Activated gamma-delta T cell (primary cell): ENCODE data around the gene FTSJ1.
"Not testable (repeated sequence)": the region's sequence is repeated elsewhere in the genome, so short reads cannot be mapped to it uniquely, and the experiment has no call there.

Source experiments
- DNase-seq: peaks from one replicate; lab custom pipeline; 2025; lab: John Stamatoyannopoulos, UW
- total RNA-seq, 2 donors: gene quantifications; one replicate each; lab custom pipeline; 2026; lab: John Stamatoyannopoulos, UW

FTSJ1 gene, protein sequence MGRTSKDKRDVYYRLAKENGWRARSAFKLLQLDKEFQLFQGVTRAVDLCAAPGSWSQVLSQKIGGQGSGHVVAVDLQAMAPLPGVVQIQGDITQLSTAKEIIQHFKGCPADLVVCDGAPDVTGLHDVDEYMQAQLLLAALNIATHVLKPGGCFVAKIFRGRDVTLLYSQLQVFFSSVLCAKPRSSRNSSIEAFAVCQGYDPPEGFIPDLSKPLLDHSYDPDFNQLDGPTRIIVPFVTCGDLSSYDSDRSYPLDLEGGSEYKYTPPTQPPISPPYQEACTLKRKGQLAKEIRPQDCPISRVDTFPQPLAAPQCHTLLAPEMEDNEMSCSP
- 60.7 to 68.4 reads per million in 2 donors for total RNA-seq

DNA sequence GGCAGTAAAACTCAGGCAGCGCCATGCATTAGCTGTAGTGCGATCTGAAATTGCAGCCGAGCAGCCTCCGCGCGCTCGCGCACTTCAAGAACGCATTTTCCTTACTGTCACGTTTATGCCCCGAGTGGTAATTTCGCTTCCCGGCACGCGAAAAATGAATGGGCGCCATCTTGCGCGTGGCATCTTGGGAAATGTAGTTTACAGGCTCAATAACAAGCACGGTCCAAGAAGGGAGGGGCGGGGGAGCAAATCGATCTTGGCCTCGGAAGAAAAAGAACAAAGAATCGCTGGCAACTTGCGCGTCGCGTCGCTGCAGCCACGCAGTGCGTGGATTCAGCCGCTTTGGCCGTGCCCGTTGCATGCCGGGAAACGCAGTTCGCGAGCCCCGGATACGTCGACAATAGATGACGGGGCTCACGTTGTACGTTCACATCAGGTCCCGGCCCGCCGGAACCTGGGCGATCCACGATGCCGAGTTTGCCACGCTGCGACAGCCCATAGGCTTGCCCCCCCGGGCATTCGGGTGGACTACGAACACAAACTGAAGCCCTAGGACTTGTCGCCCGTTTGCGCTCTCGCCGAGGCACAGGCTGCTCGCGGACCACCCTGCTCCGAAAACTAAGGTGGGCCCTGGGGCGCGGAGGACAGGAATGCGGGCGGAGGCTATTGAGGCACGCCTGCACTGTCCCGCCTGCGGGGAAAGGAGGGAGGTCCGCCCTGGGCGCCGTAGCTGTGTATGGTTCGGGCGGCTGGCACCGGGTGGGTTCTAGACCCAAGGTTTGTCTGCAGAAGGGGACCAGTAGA is at the start of gene FTSJ1:
Gene FTSJ1, plus strand, starts transcription at position 426 of the 804 bp plus-strand sequence. CDS start 1,849 bp downstream, outside the sequence.
- peak; percentile 75 for DNase-seq

DNA sequence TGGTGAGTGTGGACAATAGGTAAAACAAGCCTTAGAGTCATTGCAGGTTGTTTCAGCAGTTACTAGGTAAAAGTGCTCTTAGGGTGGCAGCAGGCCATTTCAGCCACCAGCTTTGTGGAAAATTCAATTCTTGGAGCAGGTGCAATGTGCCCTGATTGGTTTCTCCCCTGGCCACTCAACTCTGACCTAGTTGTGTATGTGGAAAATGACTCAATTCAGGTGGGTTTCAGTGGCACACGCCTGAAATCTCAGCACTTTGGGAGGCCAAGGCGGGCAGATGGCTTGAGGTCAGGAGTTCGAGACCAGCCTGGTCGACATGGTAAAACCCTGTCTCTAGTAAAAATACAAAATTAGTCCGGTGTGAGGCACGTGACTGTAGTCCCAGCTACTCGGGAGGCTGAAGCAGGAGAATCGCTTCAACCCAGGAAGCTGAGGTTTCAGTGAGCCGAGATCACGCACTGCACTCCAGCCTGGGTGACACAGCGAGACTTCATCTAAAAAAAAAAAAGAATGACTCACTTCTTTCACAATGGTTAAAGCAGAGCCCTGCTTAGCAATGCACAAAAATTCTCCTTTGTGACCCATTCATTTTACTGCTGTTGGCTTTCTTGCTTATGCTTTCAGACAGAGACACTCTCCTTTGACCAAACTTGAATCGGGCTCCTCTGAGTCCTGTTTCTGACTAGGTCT is 48.8 kb upstream of the FTSJ1 start:
- not testable (repeated sequence) for DNase-seq

DNA sequence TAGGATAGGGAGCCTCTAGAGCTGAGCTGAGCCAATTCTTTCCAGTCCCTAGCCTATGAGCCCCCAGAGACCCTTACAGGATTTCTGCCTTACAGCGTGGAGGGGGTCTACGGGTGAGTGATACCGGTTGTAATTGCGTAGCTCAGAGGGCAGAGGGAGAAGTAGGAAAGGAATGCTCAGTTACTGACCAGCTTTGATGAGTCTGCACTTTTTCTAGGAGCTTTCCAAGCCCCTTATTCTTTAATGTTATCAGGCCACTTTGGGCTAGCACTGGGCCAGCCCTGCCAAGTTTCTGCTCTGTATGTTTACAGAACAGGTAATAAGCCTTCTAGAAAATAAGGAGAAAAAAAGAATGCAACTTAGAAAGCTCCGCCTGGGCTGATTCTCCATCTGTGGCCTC is 46.4 kb upstream of the FTSJ1 start:
- not testable (repeated sequence) for DNase-seq

DNA sequence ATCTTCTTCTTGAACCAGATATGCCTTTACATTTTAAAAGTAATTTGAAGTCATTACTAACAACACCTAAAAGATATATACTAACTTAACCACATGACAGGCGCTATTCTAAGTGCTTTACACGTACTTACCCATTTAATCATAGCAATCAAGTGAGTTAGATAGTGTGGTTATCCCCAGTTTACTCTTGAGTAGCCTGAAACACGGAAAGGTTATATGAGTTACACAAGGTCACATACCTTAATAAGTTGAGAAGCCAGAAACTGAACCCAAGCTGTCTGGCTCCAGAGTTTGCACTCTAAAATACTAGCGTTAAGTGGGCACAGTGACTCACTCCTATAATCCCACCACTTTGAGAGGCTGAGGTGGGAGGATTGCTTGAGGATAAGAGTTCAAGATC is 45.8 kb upstream of the FTSJ1 start:
- not testable (repeated sequence) for DNase-seq

DNA sequence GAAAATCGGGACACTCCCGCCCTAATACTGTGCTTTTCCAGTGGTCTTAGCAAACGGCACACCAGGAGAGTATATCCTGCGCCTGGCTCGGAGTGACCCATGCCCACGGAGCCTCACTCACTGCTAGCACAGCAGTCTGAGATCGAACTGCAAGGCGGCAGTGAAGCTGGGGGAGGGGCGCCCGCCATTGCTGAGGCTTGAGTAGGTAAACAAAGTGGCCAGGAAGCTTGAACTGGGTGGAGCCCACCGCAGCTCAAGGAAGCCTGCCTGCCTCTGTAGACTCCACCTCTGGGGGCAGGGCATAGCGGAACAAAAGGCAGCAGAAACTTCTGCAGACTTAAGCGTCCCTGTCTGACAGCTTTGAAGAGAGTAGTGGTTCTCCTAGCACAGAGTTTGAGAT is 42.3 kb upstream of the FTSJ1 start:
- DNase-seq = not testable (repeated sequence)

DNA sequence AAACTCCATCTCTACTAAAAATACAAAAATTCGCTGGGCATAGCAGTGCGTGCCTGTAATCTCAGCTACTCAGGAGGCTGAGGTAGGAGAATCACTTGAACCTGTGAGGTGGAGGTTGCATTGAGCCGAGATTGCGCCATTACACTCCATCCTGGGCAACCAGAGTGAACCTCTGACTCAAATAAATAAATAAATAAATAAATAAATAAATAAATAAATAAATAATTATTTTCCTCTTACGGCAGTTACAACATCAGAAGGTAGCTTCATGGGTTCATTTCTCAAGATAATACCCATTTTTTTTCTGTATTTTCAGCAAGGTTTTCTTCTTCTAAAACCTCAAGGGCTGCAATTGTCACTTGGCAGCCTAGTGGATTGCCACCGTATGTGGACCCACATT is 28.8 kb upstream of the FTSJ1 start:
- not testable (repeated sequence) for DNase-seq

DNA sequence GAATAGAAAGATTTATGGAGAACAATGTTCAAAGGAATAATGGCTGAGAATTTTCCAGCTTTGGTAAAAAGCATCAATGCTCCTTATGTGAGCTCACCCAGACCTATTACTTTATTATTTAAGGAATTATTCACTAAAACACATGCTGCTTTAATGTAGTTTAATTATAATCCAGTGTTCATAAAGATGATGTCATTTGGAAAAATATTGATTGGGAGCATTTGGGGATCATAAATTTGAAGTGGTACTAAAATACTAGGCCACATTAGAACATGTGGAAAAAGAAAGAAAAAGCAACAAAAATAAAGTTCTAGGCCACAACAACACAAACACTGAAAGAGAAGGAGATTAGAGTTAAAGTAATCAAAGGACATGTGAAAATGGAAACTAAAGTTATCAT is 25.9 kb upstream of the FTSJ1 start:
- DNase-seq = no peak

DNA sequence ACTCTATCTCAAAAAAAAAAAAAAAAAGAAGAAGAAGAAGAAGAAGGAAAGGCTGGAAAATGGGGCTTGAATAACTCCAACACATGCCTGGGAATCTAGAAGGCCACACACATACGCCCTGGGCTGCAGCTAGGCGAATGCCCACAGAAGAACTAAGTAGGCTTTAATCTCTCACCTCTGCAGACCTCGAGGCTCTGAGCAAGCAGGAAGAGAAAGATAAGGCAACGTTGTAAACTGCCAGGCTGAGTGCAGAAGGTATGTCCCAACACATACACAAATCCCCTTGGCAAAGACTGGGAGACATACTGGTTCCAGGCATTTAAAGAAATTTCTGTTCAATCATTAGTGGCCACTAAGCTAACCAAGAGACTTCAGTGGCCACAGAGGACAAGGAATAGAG is 24.3 kb upstream of the FTSJ1 start:
- no peak for DNase-seq

DNA sequence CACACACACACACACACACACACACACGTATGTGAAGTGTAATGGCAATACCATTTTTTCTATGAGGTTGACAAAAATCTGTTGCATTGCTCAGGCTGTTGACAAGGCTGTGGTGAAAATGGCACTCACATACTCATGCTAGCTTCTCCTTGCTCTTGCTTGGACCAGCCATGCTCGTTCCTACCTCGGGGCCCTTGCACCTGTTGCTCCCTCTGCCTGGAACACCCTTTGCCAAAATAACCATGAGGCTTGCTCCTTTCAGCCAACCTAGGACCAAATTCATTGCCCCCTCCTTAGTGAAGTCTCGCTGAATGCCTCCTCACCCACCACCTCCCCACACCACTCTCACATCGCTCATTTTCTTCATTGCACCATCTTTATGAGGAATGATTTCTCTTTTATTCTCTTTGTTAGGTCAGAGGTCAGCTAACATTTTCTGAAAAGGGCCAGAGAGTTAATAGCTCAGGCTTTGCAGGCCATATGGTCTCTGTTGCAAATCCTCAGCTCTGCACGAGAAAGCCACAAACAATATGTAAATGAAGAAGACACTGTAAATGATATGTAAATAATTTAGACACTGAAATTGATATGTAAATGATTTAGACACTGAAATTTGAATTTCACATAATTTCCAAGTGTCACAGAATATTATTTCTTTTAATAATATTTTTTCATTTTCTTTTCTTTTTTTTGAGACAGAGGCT is 19.2 kb upstream of the FTSJ1 start:
- DNase-seq = no peak

DNA sequence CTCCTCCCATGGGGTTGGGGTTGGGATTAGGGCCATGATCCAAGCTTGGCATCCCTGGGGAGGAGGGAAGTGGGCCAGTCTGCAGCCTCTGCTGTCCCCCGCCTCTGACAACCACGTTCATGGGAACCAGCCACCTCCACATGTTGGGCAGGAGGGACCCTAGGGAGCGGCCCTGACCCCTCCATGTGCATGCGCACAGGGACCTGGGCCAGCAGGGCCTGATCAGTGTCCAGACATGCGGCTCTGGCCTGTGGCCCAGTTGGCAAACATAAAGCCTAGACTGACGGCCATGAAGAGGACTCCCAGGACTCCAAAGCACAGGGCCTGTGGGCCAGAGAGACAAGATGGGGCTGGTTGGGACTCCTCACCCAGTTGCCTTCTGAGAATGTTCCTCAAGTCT is 17.3 kb upstream of the FTSJ1 start:
- no peak for DNase-seq

DNA sequence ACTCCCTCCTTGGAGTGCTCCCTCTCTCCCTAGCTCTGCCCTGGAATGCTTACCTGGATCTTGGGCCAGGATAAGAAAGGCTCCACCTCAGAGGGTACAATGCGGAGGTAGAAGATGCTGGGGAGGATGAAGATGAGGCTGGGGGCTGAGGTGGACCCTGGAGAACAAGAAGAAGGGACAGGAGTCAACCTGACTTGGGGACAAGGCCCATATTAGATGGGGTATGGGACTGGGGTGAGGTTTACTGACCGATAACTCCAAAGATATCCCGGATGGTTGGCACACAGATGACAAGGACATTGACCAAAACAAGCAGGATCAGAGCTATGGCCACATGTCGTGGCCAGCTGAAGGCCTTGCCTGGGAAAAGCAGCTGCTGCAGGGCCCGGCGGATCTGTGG is 16.5 kb upstream of the FTSJ1 start:
- DNase-seq = no peak

DNA sequence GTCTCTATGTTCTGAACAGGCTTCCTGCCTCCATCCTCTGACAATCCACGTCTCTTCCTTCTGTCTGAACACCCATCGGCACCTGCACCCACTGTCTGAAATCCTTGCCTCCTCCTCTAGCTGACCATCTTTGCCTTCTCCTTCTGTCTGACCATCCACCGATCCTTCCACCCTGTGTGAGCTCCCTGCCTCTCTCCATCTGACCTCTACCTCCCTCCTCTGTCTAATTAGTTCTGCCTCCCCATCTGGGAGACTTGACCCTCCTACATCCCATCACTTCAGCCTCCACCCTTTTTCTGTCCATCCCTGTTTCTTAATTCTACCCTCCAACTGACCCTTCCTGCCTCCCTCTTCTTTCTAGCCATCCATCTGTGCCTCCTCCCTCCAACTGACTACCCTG is 16.0 kb upstream of the FTSJ1 start:
- DNase-seq = no peak

DNA sequence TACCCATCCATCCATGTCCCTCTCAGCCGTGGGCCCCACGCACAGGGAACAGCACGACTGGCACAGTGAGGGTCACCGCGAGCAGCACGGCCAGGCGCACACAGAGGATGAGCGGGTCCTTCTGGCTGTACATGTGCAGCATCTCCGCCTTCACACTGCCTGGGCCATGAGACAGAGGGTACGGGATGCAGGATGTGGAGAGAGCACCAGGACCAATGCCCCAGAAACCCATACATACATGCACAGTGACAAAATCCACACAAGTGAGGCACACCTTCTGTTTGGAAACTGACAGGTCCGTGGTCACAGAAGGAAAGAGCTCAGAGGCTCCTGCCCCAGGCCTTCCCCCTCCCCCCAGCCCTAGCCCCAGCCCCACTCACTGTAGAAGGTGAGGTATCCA is 15.4 kb upstream of the FTSJ1 start:
- no peak for DNase-seq

DNA sequence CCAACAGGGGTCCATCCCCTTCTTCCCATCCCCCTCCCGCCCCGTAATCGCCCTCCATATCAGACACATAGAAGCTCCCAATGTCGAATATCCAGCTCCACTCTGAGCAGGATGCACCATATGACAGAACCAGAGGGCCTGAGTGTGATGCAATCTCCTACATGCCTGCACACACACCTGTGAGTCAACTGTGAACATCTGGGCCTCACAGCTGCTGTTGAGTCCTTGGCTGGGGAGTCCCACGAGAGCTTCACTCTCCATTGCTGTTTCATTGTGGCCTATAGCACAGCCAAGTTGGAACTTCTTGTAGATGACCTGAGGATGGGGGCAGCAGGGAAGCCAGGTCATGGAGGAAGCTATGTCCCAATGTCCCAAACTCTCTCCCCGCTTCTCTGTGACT is 14.2 kb upstream of the FTSJ1 start:
- DNase-seq = no peak

DNA sequence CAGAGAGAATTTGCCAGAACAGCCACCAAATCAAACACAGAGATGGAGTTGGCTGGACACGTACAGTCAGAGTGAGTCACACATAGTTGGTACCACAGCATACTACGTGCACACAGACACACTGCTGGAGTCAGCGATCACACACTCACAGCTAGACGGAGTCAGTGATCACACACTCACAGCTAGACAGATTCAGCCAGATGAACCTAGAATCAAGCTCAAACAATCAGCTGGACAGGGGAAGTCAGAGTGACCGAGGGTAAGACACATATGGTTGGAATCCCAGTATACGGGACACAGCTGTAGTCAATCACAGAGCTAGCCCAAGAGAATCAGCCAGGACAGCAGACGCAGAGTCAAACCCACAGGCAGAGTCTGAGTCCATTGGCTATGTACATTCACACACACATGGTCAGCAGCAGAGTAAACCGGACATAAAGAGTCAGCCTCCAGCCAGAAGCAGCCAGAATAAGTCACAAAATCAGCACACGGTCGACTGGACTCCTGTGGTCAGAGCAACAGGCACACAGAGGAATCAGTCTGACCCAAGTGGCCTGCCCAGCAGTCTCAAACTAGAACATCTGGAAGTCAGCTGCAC is 10.6 kb upstream of the FTSJ1 start:
- no peak for DNase-seq

DNA sequence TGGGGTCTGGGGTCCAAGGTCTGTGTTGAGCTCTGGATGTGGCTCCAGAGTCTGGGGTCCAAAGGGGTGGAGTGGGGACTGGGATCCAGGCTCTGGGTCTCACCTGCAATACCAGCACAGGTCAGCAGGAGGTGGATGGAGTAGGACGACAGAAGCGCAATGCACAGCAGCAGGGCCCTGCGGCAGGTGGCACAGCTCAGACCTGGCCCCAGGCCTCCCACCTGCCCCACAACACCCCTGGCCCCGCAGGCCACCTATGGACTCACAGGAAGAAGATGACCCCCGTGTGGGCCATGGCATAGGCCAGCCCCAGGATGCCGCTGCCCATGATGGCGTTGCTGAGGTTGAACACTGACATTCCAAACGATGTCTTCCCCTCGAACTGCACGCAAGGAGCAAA is 9.3 kb upstream of the FTSJ1 start:
- no peak for DNase-seq

DNA sequence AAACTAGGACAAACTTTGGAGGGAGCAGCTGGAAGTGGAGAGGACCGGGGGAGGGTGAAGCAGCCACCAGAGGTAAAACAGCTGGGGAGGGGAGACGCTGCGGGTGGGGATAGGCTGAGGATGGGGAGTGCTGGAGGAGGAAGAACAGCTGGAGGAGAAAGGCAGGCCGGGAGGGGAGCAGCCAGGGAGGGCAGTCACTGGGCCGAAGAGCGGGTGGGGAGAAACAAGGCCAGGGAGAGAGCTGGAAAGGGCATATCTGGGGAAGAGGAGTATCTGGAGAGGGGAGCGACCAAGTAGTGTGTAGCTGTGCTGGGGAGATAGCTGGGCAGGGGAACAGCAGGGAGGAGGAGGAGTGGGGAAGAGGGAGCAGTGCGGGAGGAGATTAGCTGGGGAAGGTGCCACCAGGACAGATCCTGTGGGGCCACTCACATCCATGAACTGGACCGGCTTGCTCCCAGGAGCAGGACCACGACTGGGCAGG is 8.7 kb upstream of the FTSJ1 start:
- DNase-seq = no peak

DNA sequence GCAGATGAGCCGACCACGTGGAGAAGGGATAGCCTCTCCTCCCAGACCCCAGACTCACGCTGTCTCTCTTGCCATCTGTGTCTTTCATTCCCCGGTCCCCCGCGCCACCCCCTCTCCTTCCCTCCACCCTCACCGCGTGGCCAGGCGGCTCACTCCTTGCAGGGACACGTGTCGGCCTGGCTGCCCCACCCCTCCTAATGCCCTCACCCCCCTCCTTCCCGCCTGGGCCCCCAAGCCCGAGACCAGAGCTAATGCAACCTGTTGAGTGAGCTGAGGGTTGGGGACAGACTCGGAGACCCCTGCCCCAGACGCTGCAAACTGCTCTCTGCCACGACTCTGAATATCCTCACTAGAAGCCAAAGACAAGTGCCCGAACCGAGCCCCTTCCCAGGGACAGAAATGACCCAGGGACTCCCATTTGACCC is 7.7 kb upstream of the FTSJ1 start:
- no peak for DNase-seq

DNA sequence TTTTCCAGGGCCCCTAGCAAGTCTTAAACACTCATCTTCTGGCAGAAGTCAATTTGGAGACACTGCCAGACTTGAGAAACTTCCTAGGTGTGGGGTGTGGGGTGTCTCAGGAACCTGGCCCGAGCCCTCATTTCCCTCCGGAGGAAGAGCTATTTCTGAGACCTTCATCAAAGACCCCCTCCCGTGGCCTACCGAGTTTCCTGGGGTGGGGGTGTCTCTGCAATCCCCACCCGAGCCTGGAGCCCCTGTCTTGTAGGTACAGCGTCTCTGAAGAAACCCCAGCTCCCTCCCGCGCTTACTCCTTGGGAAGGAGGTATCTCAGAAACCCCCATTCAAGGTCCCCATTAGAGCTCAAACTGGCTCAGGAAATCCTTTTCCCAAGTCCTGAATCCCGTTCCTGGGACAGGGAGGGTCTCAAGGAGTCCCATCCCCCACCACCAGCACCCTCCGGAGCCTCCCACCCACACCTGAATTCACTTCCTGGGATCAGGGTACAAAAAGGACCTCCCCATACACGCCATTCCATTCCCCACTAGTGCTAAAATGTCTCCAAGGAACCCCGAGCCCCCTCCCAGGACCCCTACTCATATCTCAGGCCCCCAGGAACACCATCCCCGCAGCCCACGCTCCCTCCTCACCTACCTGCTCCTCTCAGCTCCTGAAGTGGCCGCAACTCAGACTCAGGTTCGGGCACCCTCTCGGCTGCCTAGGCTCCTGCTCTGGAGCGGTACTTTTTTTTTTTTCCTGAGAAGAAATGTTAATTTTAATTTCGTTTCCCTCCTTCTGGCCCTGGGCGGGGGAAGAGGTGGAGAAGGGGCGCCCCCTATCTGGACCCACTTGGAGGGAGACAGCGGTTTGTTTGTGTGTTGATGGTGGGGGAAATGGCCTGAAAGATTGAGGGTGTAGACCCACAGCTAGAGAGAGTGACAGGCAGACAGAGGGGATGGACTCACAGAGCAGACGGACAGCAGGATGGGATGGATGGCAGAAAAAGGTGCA is 7.0 kb upstream of the FTSJ1 start:
- DNase-seq = no peak
